Sigmoid colon (tissue), 3 donors: ENCODE measurements around the gene KRT79.

Experiments used
- POLR2A ChIP-seq, 2 donors: fragments of 450-650 bp; IDR thresholded peaks; one replicate each; pipeline ENCODE4 v1.6.1; 2016; ENCODE audit warnings: antibody characterized with exemption in 2 of 2, mild to moderate bottlenecking in 2 of 2, moderate library complexity in 2 of 2
- TF ChIP-seq, protein P1 (sequence below), 4 experiments: fragments of 450-650 bp in 3 of 4; fragments of 200-600 bp in 1 of 4; IDR thresholded peaks; one replicate each; pipeline ENCODE4 v1.5.1; 2016 to 2019; ENCODE audit warnings: antibody characterized with exemption in 4 of 4, mild to moderate bottlenecking in 3 of 4, moderate library complexity in 2 of 4

DNA sequence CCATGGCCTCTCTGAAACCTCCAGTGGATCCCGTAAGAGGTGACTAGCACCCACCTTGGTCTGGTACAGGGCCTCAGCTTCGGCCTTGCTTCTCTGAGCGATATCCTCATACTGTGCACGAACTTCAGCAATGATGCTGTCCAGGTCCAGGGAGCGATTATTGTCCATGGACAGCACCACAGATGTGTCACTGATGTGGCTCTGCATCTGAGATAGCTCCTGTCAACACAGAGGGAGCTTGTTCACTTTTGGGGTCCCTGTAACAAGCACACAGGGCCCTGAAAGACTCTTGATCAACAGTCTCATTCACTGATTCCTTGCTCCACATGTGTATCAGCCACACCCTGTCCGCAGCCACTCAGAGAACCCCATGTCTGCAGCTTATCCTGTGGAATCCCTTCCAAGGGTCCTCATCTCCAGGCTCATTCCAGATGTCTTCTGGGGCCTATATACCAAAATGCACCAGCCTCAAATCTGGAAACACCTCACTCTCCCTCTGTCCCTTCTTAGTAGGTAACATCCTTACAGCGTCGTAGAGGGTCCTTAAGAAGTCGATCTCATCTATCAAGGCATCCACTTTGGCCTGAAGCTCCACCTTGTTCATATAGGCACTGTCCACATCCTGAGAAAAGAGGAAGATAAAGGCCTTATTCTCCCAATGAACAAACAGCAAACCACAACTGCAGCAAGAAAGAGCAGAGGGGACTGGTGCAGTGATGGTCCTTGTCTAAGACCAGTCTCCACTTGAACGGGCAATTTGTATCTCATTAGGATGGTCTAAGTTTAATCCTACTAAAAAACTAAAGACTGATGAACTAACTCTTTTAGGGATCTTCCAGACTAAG lies 41.7 kb downstream of the KRT79 start:
- TF ChIP-seq, protein P1, sequence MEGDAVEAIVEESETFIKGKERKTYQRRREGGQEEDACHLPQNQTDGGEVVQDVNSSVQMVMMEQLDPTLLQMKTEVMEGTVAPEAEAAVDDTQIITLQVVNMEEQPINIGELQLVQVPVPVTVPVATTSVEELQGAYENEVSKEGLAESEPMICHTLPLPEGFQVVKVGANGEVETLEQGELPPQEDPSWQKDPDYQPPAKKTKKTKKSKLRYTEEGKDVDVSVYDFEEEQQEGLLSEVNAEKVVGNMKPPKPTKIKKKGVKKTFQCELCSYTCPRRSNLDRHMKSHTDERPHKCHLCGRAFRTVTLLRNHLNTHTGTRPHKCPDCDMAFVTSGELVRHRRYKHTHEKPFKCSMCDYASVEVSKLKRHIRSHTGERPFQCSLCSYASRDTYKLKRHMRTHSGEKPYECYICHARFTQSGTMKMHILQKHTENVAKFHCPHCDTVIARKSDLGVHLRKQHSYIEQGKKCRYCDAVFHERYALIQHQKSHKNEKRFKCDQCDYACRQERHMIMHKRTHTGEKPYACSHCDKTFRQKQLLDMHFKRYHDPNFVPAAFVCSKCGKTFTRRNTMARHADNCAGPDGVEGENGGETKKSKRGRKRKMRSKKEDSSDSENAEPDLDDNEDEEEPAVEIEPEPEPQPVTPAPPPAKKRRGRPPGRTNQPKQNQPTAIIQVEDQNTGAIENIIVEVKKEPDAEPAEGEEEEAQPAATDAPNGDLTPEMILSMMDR (IDR thresholded peaks at IDR 0.05) = no peak
- TF ChIP-seq POLR2A (IDR thresholded peaks at IDR 0.05) = no peak
